ENCODE data around the gene TEX261. TPM values are rescaled to one million over a fixed set of nuclear protein-coding genes. Genes with fewer than 3 reads are reported as not detected.
"Not testable (repeated sequence)": the region's sequence is repeated elsewhere in the genome, so short reads cannot be mapped to it uniquely, and the experiment has no call there.

Gene TEX261
- total and polyA plus RNA-seq, 2 of the 8 experiments (the other 6 are each of a cell fraction or from before 2014, with no cell fraction given): 25.2 to 30.1 TPM

GRCh38 chr2:71023553-71024243, 29.0 kb upstream of the TEX261 start:
- DNase-seq (ENCODE audit: low read depth in 1 of 2, low spot score in 2 of 2); H3K79me2 ChIP-seq (ENCODE audit: control insufficient read depth in 1 of 2, insufficient read depth in 2 of 2, low read length in 2 of 2); H2BK5ac ChIP-seq (ENCODE audit: low read depth, low read length); H4K20me1 ChIP-seq (replicated peaks in 1 of 2; ENCODE audit: control insufficient read depth in 1 of 2, insufficient read depth in 2 of 2, low read length in 2 of 2); H2BK15ac ChIP-seq (ENCODE audit: low read length); H4K5ac ChIP-seq (ENCODE audit: insufficient read length, low read depth, low read length); H3K79me1 ChIP-seq (ENCODE audit: low read depth, low read length); H3K56ac ChIP-seq (replicated peaks; ENCODE audit: insufficient read length, low read depth, low read length); H2BK120ac ChIP-seq (replicated peaks; ENCODE audit: low read depth, low read length); H3K23me2 ChIP-seq (ENCODE audit: low read depth, low read length); H3K9ac ChIP-seq (replicated peaks in 1 of 4; ENCODE audit: extremely low read depth in 1 of 4, low read depth in 3 of 4, low read length in 3 of 4); H3K4me3 ChIP-seq (ENCODE audit: extremely low read depth in 1 of 4, insufficient read depth in 2 of 4, low read depth in 3 of 4, low read length in 4 of 4); H2BK12ac ChIP-seq (ENCODE audit: low read depth, low read length); H3K27me3 ChIP-seq (replicated peaks in 1 of 4; ENCODE audit: control insufficient read depth in 3 of 4, extremely low read depth in 1 of 4, insufficient read depth in 3 of 4, low read length in 3 of 4); H3K36me3 ChIP-seq (ENCODE audit: control insufficient read depth in 2 of 4, insufficient read depth in 4 of 4, low read length in 3 of 4); H2BK20ac ChIP-seq (ENCODE audit: low read length); H3K18ac ChIP-seq (ENCODE audit: extremely low read depth, low read length); H3K27ac ChIP-seq (ENCODE audit: low read depth, low read length); H3K4me1 ChIP-seq (replicated peaks in 1 of 4; ENCODE audit: control insufficient read depth in 3 of 4, insufficient read depth in 4 of 4, low read length in 3 of 4); H2AFZ ChIP-seq (ENCODE audit: low read length); H3K14ac ChIP-seq (ENCODE audit: insufficient read length); H4K8ac ChIP-seq (ENCODE audit: extremely low read depth, insufficient read depth, low read length); H3K9me3 ChIP-seq (ENCODE audit: insufficient read depth in 2 of 2, low read depth in 1 of 2, low read length in 1 of 2); H3K4me2 ChIP-seq (ENCODE audit: insufficient read depth in 1 of 2, low read depth in 2 of 2, low read length in 2 of 2); H4K91ac ChIP-seq (replicated peaks; ENCODE audit: insufficient read length, low read length); FAIRE-seq; H3K4ac ChIP-seq (replicated peaks; ENCODE audit: insufficient read length, low read depth, low read length); H2AK5ac ChIP-seq (ENCODE audit: low read depth, low read length); H3K23ac ChIP-seq (ENCODE audit: insufficient read length): not testable (repeated sequence)
- WGBS, 2 experiments (ENCODE audit: extremely low coverage in 1 of 2, insufficient coverage in 1 of 2, insufficient read length in 1 of 2, insufficient replicate concordance in 2 of 2, low coverage in 1 of 2, low lambda C conversion rate in 2 of 2, missing lambda C conversion rate in 1 of 2): 82% methylated on average over 15 of the region's 15 CpGs; no CpG with 5 or more reads in 1 of the 2 experiments
- TF ChIP-seq CTCF (IDR thresholded peaks at IDR 0.05; ENCODE audit: control extremely low read depth in 1 of 3, insufficient read depth in 1 of 3, low read depth in 1 of 3, low read length in 3 of 3): peak in 1 of 3 experiments; percentile 11; a peak in 2 of 4 replicates
- peak; percentile 29 to 32; a peak in 3 of 4 replicates for TF ChIP-seq RAD21 (IDR thresholded peaks at IDR 0.05 in 1 of 2, conservative IDR thresholded peaks at IDR 0.05 in 1 of 2; ENCODE audit: low read depth in 2 of 2, low read length in 2 of 2)
- POLR2A ChIA-PET (ENCODE audit: partially characterized antibody): interaction anchor here (0.7 kb wide), 1 partner anchor 105 kb away, joined by 3 read pairs; no protein-coding TSS in a partner anchor
- CTCF ChIA-PET (ENCODE audit: partially characterized antibody): interaction anchor here (0.8 to 2.1 kb wide), 6 partner anchors 13 to 92 kb away, joined by 3 to 10 read pairs (median 4); partner anchors contain the start of gene NAGK

All from H1 (cell line).